ENCODE measurements around the gene SIPA1L3. TPM values are rescaled to one million over a fixed set of nuclear protein-coding genes. Genes with fewer than 3 reads are reported as not detected.

Gene SIPA1L3
- total and polyA plus RNA-seq, 9 of the 15 experiments (the other 6 are each of a cell fraction or from before 2014, with no cell fraction given) = 0.01 to 6.1 (median 2.5) TPM

DNA sequence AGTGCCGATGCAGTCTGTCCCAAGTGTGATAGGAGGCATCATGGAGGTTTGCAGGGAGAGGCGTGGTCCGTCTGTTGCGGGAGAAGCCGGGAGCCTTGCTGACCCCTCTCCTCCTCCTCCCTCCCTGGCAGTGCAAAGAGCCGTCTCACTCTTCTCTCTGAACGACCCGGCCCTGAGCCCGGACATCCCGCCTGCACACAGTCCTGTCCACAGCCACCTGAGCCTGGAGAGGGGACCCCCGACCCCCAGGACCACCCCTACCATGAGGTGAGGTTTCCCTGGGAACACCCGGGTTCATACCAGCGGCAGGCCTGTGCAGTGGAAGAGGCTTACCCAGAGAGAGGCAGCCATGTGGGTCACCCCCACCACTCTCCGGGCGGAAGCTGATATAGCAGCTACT, 294.7 kb downstream of the SIPA1L3 start:
- Histone ChIP-seq H3K27me3 (ENCODE audit: control insufficient read depth in 2 of 2, insufficient read depth in 2 of 2, low read length in 2 of 2) (peaks cover 2 to 5% of the 10 kb centered on the region in 2 experiments; a peak in 3 of 5 replicates), H3K4me2 (ENCODE audit: insufficient read depth, low read length) (no peak overlapping the region), H4K20me1 (replicated peaks; ENCODE audit: control insufficient read depth, insufficient read depth, low read length) (no peaks in the 10 kb centered on the region), H3K4me1 (replicated peaks in 1 of 2; ENCODE audit: control insufficient read depth in 2 of 2, insufficient read depth in 2 of 2, low read length in 2 of 2) (peaks cover 9 to 39% of the 10 kb centered on the region in 2 experiments; a peak in 4 of 5 replicates), H3K79me2 (ENCODE audit: control insufficient read depth, insufficient read depth, low read length) (no peaks in the 10 kb centered on the region), H3K9me3 (replicated peaks; ENCODE audit: control insufficient read depth, insufficient read depth, low read depth, low read length) (no peaks in the 10 kb centered on the region), H3K27ac (ENCODE audit: extremely low read depth, low read depth, low read length) (no peak overlapping the region), H3K36me3 (ENCODE audit: control insufficient read depth, insufficient read depth, low read length) (no peaks in the 10 kb centered on the region), H3K9me1 (ENCODE audit: control insufficient read depth, insufficient read depth, low read length) (no peaks in the 10 kb centered on the region), H2AFZ (ENCODE audit: low read depth, low read length) (0 out of 2 replicates have a peak overlapping the region, but pooled peaks have one; percentile 40), H3K9ac (ENCODE audit: insufficient read depth in 1 of 2, low read depth in 2 of 2, low read length in 2 of 2) (peak overlapping the region in 1 of 2 experiments; percentile 2; a peak in 2 of 4 replicates), H3K4me3 (no peak overlapping the region)
- ChIA-PET POLR2A (interaction anchor here (1.0 kb wide), 1 partner anchor 18 kb away, joined by 3 read pairs; no protein-coding TSS in a partner anchor), CTCF (ENCODE audit: low intra/inter-chr PET ratio) (no interaction called here)
- peak; percentile 24; the same call in 2 of the 3 replicates for ATAC-seq
- 20% methylated on average over 10 of the region's 15 CpGs for WGBS (ENCODE audit: insufficient coverage, low coverage, missing lambda C conversion rate)
- no peak for TF ChIP-seq KAT8 (IDR thresholded peaks at IDR 0.05; ENCODE audit: low read depth)
- TF ChIP-seq, protein P1, sequence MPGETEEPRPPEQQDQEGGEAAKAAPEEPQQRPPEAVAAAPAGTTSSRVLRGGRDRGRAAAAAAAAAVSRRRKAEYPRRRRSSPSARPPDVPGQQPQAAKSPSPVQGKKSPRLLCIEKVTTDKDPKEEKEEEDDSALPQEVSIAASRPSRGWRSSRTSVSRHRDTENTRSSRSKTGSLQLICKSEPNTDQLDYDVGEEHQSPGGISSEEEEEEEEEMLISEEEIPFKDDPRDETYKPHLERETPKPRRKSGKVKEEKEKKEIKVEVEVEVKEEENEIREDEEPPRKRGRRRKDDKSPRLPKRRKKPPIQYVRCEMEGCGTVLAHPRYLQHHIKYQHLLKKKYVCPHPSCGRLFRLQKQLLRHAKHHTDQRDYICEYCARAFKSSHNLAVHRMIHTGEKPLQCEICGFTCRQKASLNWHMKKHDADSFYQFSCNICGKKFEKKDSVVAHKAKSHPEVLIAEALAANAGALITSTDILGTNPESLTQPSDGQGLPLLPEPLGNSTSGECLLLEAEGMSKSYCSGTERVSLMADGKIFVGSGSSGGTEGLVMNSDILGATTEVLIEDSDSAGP (CRISPR knock-in tag; IDR thresholded peaks at IDR 0.05) = no peak
- TF ChIP-seq, protein P2, sequence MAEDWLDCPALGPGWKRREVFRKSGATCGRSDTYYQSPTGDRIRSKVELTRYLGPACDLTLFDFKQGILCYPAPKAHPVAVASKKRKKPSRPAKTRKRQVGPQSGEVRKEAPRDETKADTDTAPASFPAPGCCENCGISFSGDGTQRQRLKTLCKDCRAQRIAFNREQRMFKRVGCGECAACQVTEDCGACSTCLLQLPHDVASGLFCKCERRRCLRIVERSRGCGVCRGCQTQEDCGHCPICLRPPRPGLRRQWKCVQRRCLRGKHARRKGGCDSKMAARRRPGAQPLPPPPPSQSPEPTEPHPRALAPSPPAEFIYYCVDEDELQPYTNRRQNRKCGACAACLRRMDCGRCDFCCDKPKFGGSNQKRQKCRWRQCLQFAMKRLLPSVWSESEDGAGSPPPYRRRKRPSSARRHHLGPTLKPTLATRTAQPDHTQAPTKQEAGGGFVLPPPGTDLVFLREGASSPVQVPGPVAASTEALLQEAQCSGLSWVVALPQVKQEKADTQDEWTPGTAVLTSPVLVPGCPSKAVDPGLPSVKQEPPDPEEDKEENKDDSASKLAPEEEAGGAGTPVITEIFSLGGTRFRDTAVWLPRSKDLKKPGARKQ (CRISPR knock-in tag; IDR thresholded peaks at IDR 0.05) = no peak
- no TSS peak for BruUV-seq (replicated peaks)
- intact Hi-C loops (cut with micrococcal nuclease) = no loop called here
- no peak for DNase-seq (ENCODE audit: extremely low read depth in 1 of 4, low spot score in 3 of 4)
- no peak for FAIRE-seq
- in situ Hi-C loops (cut with MboI) = no loop called here

Data from K562 (cell line).